SK-N-SH (cell line): ENCODE results near the gene PCNT. TPM values are rescaled to one million over a fixed set of nuclear protein-coding genes. Genes with fewer than 3 reads are reported as not detected.

Experiments
- CTCF ChIA-PET: fragments of 300-600, 350-600 bp; formaldehyde crosslinking; extraction: SDS; loops from one replicate; lab custom pipeline; 2021; lab: Yijun Ruan, JAX
- POLR2A ChIA-PET: fragments of 350-600 bp; sonication (Branson Sonifier 250); formaldehyde crosslinking; extraction: SDS; loops from one replicate; lab custom pipeline; 2020; ENCODE audit warnings: antibody characterized with exemption, inconsistent platforms; lab: Yijun Ruan, JAX
- DNase-seq: peaks from one replicate; pipeline ENCODE4 v3.0.0; 2012
- H2AFZ ChIP-seq: fragments of 200-600 bp; sonication (generic); 2 replicates; pipeline ENCODE4 v1.8.1; 2016; ENCODE audit warnings: antibody characterized with exemption, mild to moderate bottlenecking, low read depth
- H3F3A ChIP-seq: fragments of 200-600 bp; sonication (generic); replicated peaks from 2 replicates; pipeline ENCODE3; 2016; ENCODE audit warnings: antibody characterized with exemption, mild to moderate bottlenecking; ENCODE audit not compliant: insufficient read depth
- H3K27ac ChIP-seq, 2 experiments: fragments of 200-500 bp in 1 of 2; fragments of 200-600 bp in 1 of 2; sonication (Bioruptor generic) in 1 of 2; sonication (generic), shearing (Covaris generic) in 1 of 2; 2 replicates each; pipeline versions ENCODE4 v1.5.1 to v1.6.1; 2014 to 2016; ENCODE audit warnings: low read depth in 2 of 2, inconsistent platforms in 1 of 2, low read length in 1 of 2, mild to moderate bottlenecking in 1 of 2, mixed read lengths in 1 of 2
- H3K27me3 ChIP-seq: fragments of 200-600 bp; sonication (generic), shearing (Covaris generic); 2 replicates; pipeline ENCODE4 v1.6.1; 2016; ENCODE audit warnings: mixed run types; ENCODE audit not compliant: insufficient read depth
- H3K36me3 ChIP-seq, 2 experiments: fragments of 200-500 bp in 1 of 2; fragments of 200-600 bp in 1 of 2; sonication (Bioruptor generic) in 1 of 2; sonication (generic) in 1 of 2; replicated peaks in 1 of 2; 2 replicates each; pipeline versions ENCODE3 to v1.5.1; 2014 to 2016; ENCODE audit warnings: low read length in 1 of 2, mild to moderate bottlenecking in 1 of 2; ENCODE audit not compliant: insufficient read depth in 2 of 2, control insufficient read depth in 1 of 2
- H3K4me1 ChIP-seq, 2 experiments: fragments of 200-500 bp in 1 of 2; fragments of 200-600 bp in 1 of 2; sonication (Bioruptor generic) in 1 of 2; sonication (generic), shearing (Covaris generic) in 1 of 2; 2 replicates each; pipeline versions ENCODE4 v1.5.1 to v1.6.1; 2014 to 2016; ENCODE audit warnings: low read depth in 1 of 2, low read length in 1 of 2, mixed run types in 1 of 2; ENCODE audit not compliant: insufficient read depth in 2 of 2, control insufficient read depth in 1 of 2
- H3K4me2 ChIP-seq: fragments of 200-600 bp; sonication (generic), shearing (Covaris generic); 2 replicates; pipeline ENCODE4 v1.6.1; 2017; ENCODE audit warnings: mixed run types
- H3K4me3 ChIP-seq, 2 experiments: fragments of 200-500 bp in 1 of 2; fragments of 200-600 bp in 1 of 2; sonication (Bioruptor generic) in 1 of 2; sonication (generic), shearing (Covaris generic) in 1 of 2; 2 replicates each; pipeline versions ENCODE4 v1.5.1 to v1.8.1; 2014 to 2016; ENCODE audit warnings: low read depth in 2 of 2, inconsistent platforms in 1 of 2, low read length in 1 of 2, mild to moderate bottlenecking in 1 of 2, mixed read lengths in 1 of 2, moderate library complexity in 1 of 2
- H3K79me2 ChIP-seq: fragments of 200-600 bp; sonication (generic); 2 replicates; pipeline ENCODE4 v1.8.1; 2017; ENCODE audit warnings: mild to moderate bottlenecking; ENCODE audit not compliant: insufficient read depth
- H3K9ac ChIP-seq: fragments of 200-600 bp; sonication (generic); 2 replicates; pipeline ENCODE4 v1.6.1; 2017; ENCODE audit warnings: mixed run types
- H3K9me2 ChIP-seq: fragments of 200-600 bp; sonication (generic); 2 replicates; pipeline ENCODE4 v1.6.1; 2017; ENCODE audit warnings: mixed run types
- H3K9me3 ChIP-seq: fragments of 200-600 bp; sonication (generic); 2 replicates; pipeline ENCODE4 v1.6.1; 2017; ENCODE audit warnings: mixed run types, mild to moderate bottlenecking, moderate library complexity
- H4K20me1 ChIP-seq: fragments of 200-600 bp; sonication (generic); 2 replicates; pipeline ENCODE4 v1.6.1; 2017; ENCODE audit warnings: mild to moderate bottlenecking, mixed run types; ENCODE audit not compliant: insufficient read depth
- CTCF ChIP-seq: fragments of 200-600 bp; sonication (generic); IDR thresholded peaks from 2 replicates; pipeline ENCODE4 v1.6.1; 2017; ENCODE audit warnings: antibody characterized with exemption, mild to moderate bottlenecking, moderate library complexity
- EP300 ChIP-seq, 2 experiments: IDR thresholded peaks; 2 replicates each; pipeline versions ENCODE4 v1.4.0 to v1.6.1; 2012; ENCODE audit warnings: borderline replicate concordance in 1 of 2, low read depth in 1 of 2, low read length in 1 of 2
- MXI1 ChIP-seq: IDR thresholded peaks from 2 replicates; pipeline ENCODE4 v1.6.1; 2012; ENCODE audit warnings: mild to moderate bottlenecking, low read depth, low read length, improper control_type of control experiment
- NFIC ChIP-seq: IDR thresholded peaks from 2 replicates; pipeline ENCODE4 v1.4.0; 2012; ENCODE audit warnings: borderline replicate concordance
- PBX3 ChIP-seq: IDR thresholded peaks from 2 replicates; pipeline ENCODE4; 2012
- POLR2AphosphoS5 ChIP-seq: IDR thresholded peaks from 2 replicates; pipeline ENCODE4 v1.6.1; 2012; ENCODE audit warnings: low read depth, low read length
- RFX5 ChIP-seq: IDR thresholded peaks from 2 replicates; pipeline ENCODE4 v1.6.1; 2012; ENCODE audit warnings: mild to moderate bottlenecking, improper control_type of control experiment, low read length
- TCF12 ChIP-seq: IDR thresholded peaks from 2 replicates; pipeline ENCODE4 v1.4.0; 2012
- ZBTB33 ChIP-seq: IDR thresholded peaks from 2 replicates; pipeline ENCODE4 v1.4.0; 2012; ENCODE audit warnings: low read depth, borderline replicate concordance
- WGBS: methylation state at CpG from one replicate; pipeline ENCODE4 v1.1.6; 2017; ENCODE audit warnings: low lambda C conversion rate; 5-methylcytosine and 5-hydroxymethylcytosine counted together
- polyA plus RNA-seq, 3 experiments: library from polyadenylated mRNA; depleted of rRNA; stranded (reverse); fragments of >200 nt; gene quantifications; 2 replicates each; pipeline ENCODE4 v1.2.3, GENCODE V29; 2012

Gene PCNT
- polyA plus RNA-seq, 1 of the 3 experiments (the other 2 are of a cell fraction), result 15.7 TPM

DNA sequence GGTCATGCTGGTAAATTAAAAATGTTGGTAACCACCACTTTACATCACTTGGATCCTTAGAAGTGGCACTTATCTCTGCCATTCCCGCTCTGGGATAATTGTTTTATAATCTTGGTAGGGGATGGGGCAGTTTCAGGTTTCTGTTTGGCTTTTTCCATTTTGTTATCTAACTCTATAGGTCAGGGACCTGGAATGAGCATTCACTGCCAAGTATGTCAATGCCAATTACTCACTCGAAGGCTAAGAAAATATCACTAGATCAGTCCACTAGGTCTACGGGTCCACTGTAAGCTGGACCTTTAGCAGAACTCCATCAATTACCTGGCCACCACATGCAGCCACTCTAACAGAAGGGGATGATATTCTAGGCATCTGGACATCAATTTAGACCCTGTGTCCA lies 130.2 kb downstream of the PCNT start:
- no peak overlapping the region for H2AFZ ChIP-seq
- H3K36me3 ChIP-seq, result peaks cover under 1 to 3% of the 10 kb centered on the region in 2 experiments
- H4K20me1 ChIP-seq, result no peaks in the 10 kb centered on the region
- H3K9ac ChIP-seq, result no peak overlapping the region
- CTCF ChIA-PET, result no interaction called here
- POLR2A ChIA-PET, result no interaction called here
- H3K79me2 ChIP-seq, result peaks cover 54% of the 10 kb centered on the region
- H3K9me3 ChIP-seq, result no peaks in the 10 kb centered on the region
- H3F3A ChIP-seq, result peaks cover 24% of the 10 kb centered on the region
- peak overlapping the region; percentile 3 to 92; a peak in 3 of 4 replicates for H3K27ac ChIP-seq
- 38% methylated on average over 3 of the region's 3 CpGs for WGBS
- no peak overlapping the region for H3K4me3 ChIP-seq
- no peaks in the 10 kb centered on the region for H3K27me3 ChIP-seq
- H3K4me1 ChIP-seq, result peaks cover 20 to 29% of the 10 kb centered on the region in 2 experiments; a peak in 3 of 4 replicates
- TF ChIP-seq PBX3 (peak; percentile 84), NFIC (peak; percentile 84), ZBTB33 (no peak), EP300 (IDR thresholded peaks at IDR 0.05; ENCODE audit: borderline replicate concordance in 1 of 2, low read depth in 1 of 2, low read length in 1 of 2) (peak in 1 of 2 experiments; percentile 25; a peak in 1 of 4 replicates), TCF12 (peak; percentile 14; the same call in 1 of the 2 replicates), MXI1 (no peak)
- TF ChIP-seq, all 33 proteins: peak for 4
- Histone ChIP-seq H3K4me2 (peak overlapping the region; percentile 98; the same call in 1 of the 2 replicates), H3K9me2 (no peaks in the 10 kb centered on the region)
- no peak for DNase-seq

GRCh38 chr21:46454634-46455390 lies 130.9 kb downstream of the PCNT start:
- CTCF ChIA-PET, result no interaction called here
- no peaks in the 10 kb centered on the region for H3K9me3 ChIP-seq
- peaks cover 22 to 29% of the 10 kb centered on the region in 2 experiments; a peak in 3 of 4 replicates for H3K4me1 ChIP-seq
- no peak overlapping the region for H2AFZ ChIP-seq
- peak overlapping the region; percentile 98 for H3K4me2 ChIP-seq
- peaks cover 0 to 3% of the 10 kb centered on the region in 2 experiments for H3K36me3 ChIP-seq
- POLR2A ChIA-PET, result no interaction called here
- H4K20me1 ChIP-seq, result no peaks in the 10 kb centered on the region
- no peak for TF ChIP-seq RFX5
- no peak for TF ChIP-seq CTCF
- TF ChIP-seq POLR2AphosphoS5, result no peak
- 0 out of 4 replicates have a peak overlapping the region, but pooled peaks of 1 of the 2 experiments have one; percentile 21 for H3K4me3 ChIP-seq
- peak overlapping the region; percentile 67 to 92; a peak in 3 of 4 replicates for H3K27ac ChIP-seq
- no peak for DNase-seq
- H3F3A ChIP-seq, result peaks cover 24% of the 10 kb centered on the region
- no peaks in the 10 kb centered on the region for H3K9me2 ChIP-seq
- H3K79me2 ChIP-seq, result peaks cover 56% of the 10 kb centered on the region
- 56% methylated on average over 4 of the region's 4 CpGs for WGBS
- H3K27me3 ChIP-seq, result no peaks in the 10 kb centered on the region
- peak overlapping the region; percentile 39; the same call in 1 of the 2 replicates for H3K9ac ChIP-seq
